ENCODE data around the gene STX3.
"Not testable (repeated sequence)": the region's sequence is repeated elsewhere in the genome, so short reads cannot be mapped to it uniquely, and the experiment has no call there.

STX3 gene

GRCh38 chr11:59769828-59770227, 14.7 kb downstream of the STX3 start:
- H3K27ac Mint-ChIP-seq: no peak overlapping the region
- H3K36me3 Mint-ChIP-seq (ENCODE audit: low read depth): peaks cover 1% of the 10 kb centered on the region
- H3K4me1 Mint-ChIP-seq: peaks cover 30% of the 10 kb centered on the region
- H3K4me3 Mint-ChIP-seq: no peak overlapping the region
- DNase-seq (no peak), ATAC-seq (no peak)
- H3K27me3 Mint-ChIP-seq: no peaks in the 10 kb centered on the region
- H3K9me3 Mint-ChIP-seq: no peaks in the 10 kb centered on the region

GRCh38 chr11:59770319-59770718, 15.1 kb downstream of the STX3 start:
- Mint-ChIP-seq H3K27ac (no peak overlapping the region), H3K36me3 (ENCODE audit: low read depth) (peaks cover 1% of the 10 kb centered on the region), H3K27me3 (no peaks in the 10 kb centered on the region), H3K4me1 (peaks cover 26% of the 10 kb centered on the region), H3K4me3 (no peak overlapping the region), H3K9me3 (no peaks in the 10 kb centered on the region)
- DNase-seq (no peak), ATAC-seq (no peak)

GRCh38 chr11:59770869-59771268, 15.7 kb downstream of the STX3 start:
- Mint-ChIP-seq H3K36me3 (ENCODE audit: low read depth) (peaks cover 1% of the 10 kb centered on the region), H3K9me3 (no peaks in the 10 kb centered on the region), H3K27me3 (no peaks in the 10 kb centered on the region), H3K27ac (no peak overlapping the region), H3K4me1 (peaks cover 30% of the 10 kb centered on the region), H3K4me3 (no peak overlapping the region)
- DNase-seq (no peak), ATAC-seq (no peak)

GRCh38 chr11:59771605-59772004, 16.4 kb downstream of the STX3 start:
- H3K4me1 Mint-ChIP-seq: peaks cover 31% of the 10 kb centered on the region
- ATAC-seq (no peak), DNase-seq (no peak)
- no peak overlapping the region for H3K4me3 Mint-ChIP-seq
- peaks cover 1% of the 10 kb centered on the region for H3K36me3 Mint-ChIP-seq (ENCODE audit: low read depth)
- H3K27me3 Mint-ChIP-seq: no peaks in the 10 kb centered on the region
- no peaks in the 10 kb centered on the region for H3K9me3 Mint-ChIP-seq
- no peak overlapping the region for H3K27ac Mint-ChIP-seq

- Mint-ChIP-seq H3K36me3 (ENCODE audit: low read depth) (peaks cover 1% of the 10 kb centered on the region), H3K27me3 (no peaks in the 10 kb centered on the region)
- ATAC-seq: no peak
These were observed 17.9 kb downstream of the STX3 start for GRCh38 chr11:59773083-59773440.

GRCh38 chr11:59776210-59777066, 21.3 kb downstream of the STX3 start:
- H3K27me3 Mint-ChIP-seq: no peaks in the 10 kb centered on the region
- DNase-seq: no peak
- H3K36me3 Mint-ChIP-seq (ENCODE audit: low read depth): peaks cover 1% of the 10 kb centered on the region
- no peaks in the 10 kb centered on the region for H3K9me3 Mint-ChIP-seq
- H3K27ac Mint-ChIP-seq: no peak overlapping the region
- H3K4me1 Mint-ChIP-seq: peaks cover 30% of the 10 kb centered on the region
- no peak overlapping the region for H3K4me3 Mint-ChIP-seq
- peak; percentile 69 for ATAC-seq

More at GRCh38 chr11:59773083-59773440, 17.9 kb downstream of the STX3 start:
- no peak for DNase-seq
- H3K27ac Mint-ChIP-seq: no peak overlapping the region
- H3K4me3 Mint-ChIP-seq: no peak overlapping the region
- H3K4me1 Mint-ChIP-seq: peaks cover 34% of the 10 kb centered on the region
- no peaks in the 10 kb centered on the region for H3K9me3 Mint-ChIP-seq

- no peak overlapping the region for H3K4me3 Mint-ChIP-seq
- H3K9me3 Mint-ChIP-seq: no peaks in the 10 kb centered on the region
- DNase-seq (no peak), ATAC-seq (no peak)
- H3K4me1 Mint-ChIP-seq: peaks cover 24% of the 10 kb centered on the region
- H3K27ac Mint-ChIP-seq: no peak overlapping the region
- H3K36me3 Mint-ChIP-seq (ENCODE audit: low read depth): peaks cover 1% of the 10 kb centered on the region
- H3K27me3 Mint-ChIP-seq: no peaks in the 10 kb centered on the region
These were observed 21.9 kb downstream of the STX3 start for GRCh38 chr11:59777104-59777503.

- ATAC-seq (no peak), DNase-seq (no peak)
- Mint-ChIP-seq H3K9me3 (no peaks in the 10 kb centered on the region), H3K27me3 (no peaks in the 10 kb centered on the region), H3K4me1 (peaks cover 16% of the 10 kb centered on the region), H3K4me3 (no peak overlapping the region), H3K27ac (no peak overlapping the region), H3K36me3 (ENCODE audit: low read depth) (peaks cover 4% of the 10 kb centered on the region)
These were observed 22.9 kb downstream of the STX3 start for GRCh38 chr11:59778122-59778521.

- Mint-ChIP-seq H3K36me3 (ENCODE audit: low read depth) (peaks cover 5% of the 10 kb centered on the region), H3K4me1 (peaks cover 28% of the 10 kb centered on the region), H3K27me3 (no peaks in the 10 kb centered on the region), H3K9me3 (no peaks in the 10 kb centered on the region), H3K4me3 (no peak overlapping the region), H3K27ac (no peak overlapping the region)
- ATAC-seq (no peak), DNase-seq (no peak)
These were observed 24.3 kb downstream of the STX3 start for GRCh38 chr11:59779487-59779886.

- H3K4me3 Mint-ChIP-seq: no peak overlapping the region
- ATAC-seq (no peak), DNase-seq (no peak)
- peaks cover 18% of the 10 kb centered on the region for H3K4me1 Mint-ChIP-seq
- no peaks in the 10 kb centered on the region for H3K27me3 Mint-ChIP-seq
- no peak overlapping the region for H3K27ac Mint-ChIP-seq
- H3K36me3 Mint-ChIP-seq (ENCODE audit: low read depth): peaks cover 5% of the 10 kb centered on the region
- H3K9me3 Mint-ChIP-seq: no peaks in the 10 kb centered on the region
These were observed 26.9 kb downstream of the STX3 start for GRCh38 chr11:59782080-59782479.

GRCh38 chr11:59783632-59784090, 28.5 kb downstream of the STX3 start:
- H3K4me3 Mint-ChIP-seq: no peak overlapping the region
- peaks cover 18% of the 10 kb centered on the region for H3K4me1 Mint-ChIP-seq
- peaks cover 5% of the 10 kb centered on the region for H3K36me3 Mint-ChIP-seq (ENCODE audit: low read depth)
- no peak overlapping the region for H3K27ac Mint-ChIP-seq
- H3K9me3 Mint-ChIP-seq: no peaks in the 10 kb centered on the region
- DNase-seq: peak; percentile 5
- ATAC-seq: peak; percentile 56
- no peaks in the 10 kb centered on the region for H3K27me3 Mint-ChIP-seq

GRCh38 chr11:59784441-59784840, 29.3 kb downstream of the STX3 start:
- peaks cover 18% of the 10 kb centered on the region for H3K4me1 Mint-ChIP-seq

GRCh38 chr11:59785818-59786217, 30.6 kb downstream of the STX3 start:
- no peak for ATAC-seq
- H3K9me3 Mint-ChIP-seq: no peaks in the 10 kb centered on the region
- H3K4me1 Mint-ChIP-seq: peaks cover 18% of the 10 kb centered on the region
- no peak overlapping the region for H3K27ac Mint-ChIP-seq
- no peak overlapping the region for H3K4me3 Mint-ChIP-seq
- peaks cover 8% of the 10 kb centered on the region for H3K36me3 Mint-ChIP-seq (ENCODE audit: low read depth)
- no peaks in the 10 kb centered on the region for H3K27me3 Mint-ChIP-seq
- no peak for DNase-seq

More at GRCh38 chr11:59784441-59784840, 29.3 kb downstream of the STX3 start:
- not testable (repeated sequence) for H3K4me3 Mint-ChIP-seq; DNase-seq; H3K36me3 Mint-ChIP-seq (ENCODE audit: low read depth); H3K27me3 Mint-ChIP-seq; H3K9me3 Mint-ChIP-seq; ATAC-seq; H3K27ac Mint-ChIP-seq

GRCh38 chr11:59787255-59787588, 32.0 kb downstream of the STX3 start:
- Mint-ChIP-seq H3K36me3 (ENCODE audit: low read depth) (peaks cover 7% of the 10 kb centered on the region), H3K4me3 (no peak overlapping the region), H3K27me3 (no peaks in the 10 kb centered on the region), H3K4me1 (peaks cover 18% of the 10 kb centered on the region), H3K9me3 (no peaks in the 10 kb centered on the region), H3K27ac (no peak overlapping the region)
- no peak for DNase-seq
- no peak for ATAC-seq

GRCh38 chr11:59787816-59788215, 32.6 kb downstream of the STX3 start:
- no peaks in the 10 kb centered on the region for H3K27me3 Mint-ChIP-seq
- no peak overlapping the region for H3K4me3 Mint-ChIP-seq
- peaks cover 5% of the 10 kb centered on the region for H3K36me3 Mint-ChIP-seq (ENCODE audit: low read depth)
- peaks cover 18% of the 10 kb centered on the region for H3K4me1 Mint-ChIP-seq
- no peaks in the 10 kb centered on the region for H3K9me3 Mint-ChIP-seq
- DNase-seq (no peak), ATAC-seq (no peak)
- H3K27ac Mint-ChIP-seq: no peak overlapping the region

All from activated naive CD8-positive, alpha-beta T cell treated with anti-CD3 and anti-CD28 coated beads, Interleukin-2, amount 50 U/mL, for 24 hours (primary cell).